Measurements from ENCODE around the gene TMEM88.

- TF ChIP-seq POLR2AphosphoS5 (IDR thresholded peaks at IDR 0.05; ENCODE audit: low read depth, low read length) = 0 out of 2 replicates have a peak, but pooled peaks have one; percentile 25
- peak; percentile 35; the same call in 1 of the 2 replicates for TF ChIP-seq POLR2A (IDR thresholded peaks at IDR 0.05; ENCODE audit: low read depth, low read length)
Observed at GRCh38 chr17:7887482-7888183, 32.8 kb downstream of the TMEM88 start.

Measured in GM12892 (cell line).